ENCODE measurements around the gene SLC6A6.

The SLC6A6 gene

GRCh38 chr3:14488286-14489041 lies 86.1 kb downstream of the SLC6A6 start:
- Histone ChIP-seq H3K9ac (ENCODE audit: low read length) (no peak overlapping the region), H3K36me3 (ENCODE audit: control insufficient read depth, insufficient read depth, low read length) (no peaks in the 10 kb centered on the region)

DNA sequence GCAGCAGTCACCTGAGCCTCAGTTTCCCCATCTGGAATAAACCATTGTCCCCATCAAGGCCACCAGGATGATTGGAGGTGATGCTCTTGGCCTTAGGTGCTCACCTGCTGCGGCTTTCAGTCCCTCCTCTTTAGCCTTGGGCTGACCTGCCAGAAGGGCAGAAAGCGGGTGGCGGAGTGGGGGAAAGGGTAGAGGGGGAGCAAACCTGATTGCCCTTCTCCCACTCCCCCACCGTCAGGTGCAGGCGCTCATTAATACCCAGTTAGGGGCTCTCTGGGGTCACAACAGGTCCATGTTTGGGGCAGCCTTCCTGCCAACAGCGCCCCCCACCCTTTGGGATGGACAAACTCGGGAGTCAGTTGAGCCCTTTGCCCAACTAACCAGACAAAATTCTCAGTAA lies 87.2 kb downstream of the SLC6A6 start:
- H3K27ac ChIP-seq (ENCODE audit: low read depth, low read length): no peak overlapping the region
- H3K4me3 ChIP-seq (ENCODE audit: low read length): no peak overlapping the region
- no peaks in the 10 kb centered on the region for H3K4me1 ChIP-seq (ENCODE audit: control insufficient read depth, insufficient read depth, low read length)
- no peaks in the 10 kb centered on the region for H3K27me3 ChIP-seq (ENCODE audit: control insufficient read depth, insufficient read depth, low read length)
- no peak overlapping the region for H3K9ac ChIP-seq (ENCODE audit: low read length)
- no peaks in the 10 kb centered on the region for H3K36me3 ChIP-seq (ENCODE audit: control insufficient read depth, insufficient read depth, low read length)

More at GRCh38 chr3:14488286-14489041, 86.1 kb downstream of the SLC6A6 start:
- Histone ChIP-seq H3K4me3 (ENCODE audit: low read length) (no peak overlapping the region), H3K4me1 (ENCODE audit: control insufficient read depth, insufficient read depth, low read length) (no peaks in the 10 kb centered on the region), H3K27me3 (ENCODE audit: control insufficient read depth, insufficient read depth, low read length) (no peaks in the 10 kb centered on the region), H3K27ac (ENCODE audit: low read depth, low read length) (no peak overlapping the region)

GRCh38 chr3:14490255-14490654 lies 87.8 kb downstream of the SLC6A6 start:
- Histone ChIP-seq H3K36me3 (ENCODE audit: control insufficient read depth, insufficient read depth, low read length) (no peaks in the 10 kb centered on the region), H3K27ac (ENCODE audit: low read depth, low read length) (no peak overlapping the region), H3K27me3 (ENCODE audit: control insufficient read depth, insufficient read depth, low read length) (no peaks in the 10 kb centered on the region), H3K4me1 (ENCODE audit: control insufficient read depth, insufficient read depth, low read length) (no peaks in the 10 kb centered on the region), H3K9ac (ENCODE audit: low read length) (no peak overlapping the region), H3K4me3 (ENCODE audit: low read length) (no peak overlapping the region)

- H3K9ac ChIP-seq (ENCODE audit: low read length): no peak overlapping the region
- H3K4me3 ChIP-seq (ENCODE audit: low read length): no peak overlapping the region
- H3K27me3 ChIP-seq (ENCODE audit: control insufficient read depth, insufficient read depth, low read length): no peaks in the 10 kb centered on the region
- H3K4me1 ChIP-seq (ENCODE audit: control insufficient read depth, insufficient read depth, low read length): no peaks in the 10 kb centered on the region
- no peaks in the 10 kb centered on the region for H3K36me3 ChIP-seq (ENCODE audit: control insufficient read depth, insufficient read depth, low read length)
- H3K27ac ChIP-seq (ENCODE audit: low read depth, low read length): no peak overlapping the region
Measured at GRCh38 chr3:14490831-14491230, 88.4 kb downstream of the SLC6A6 start.

- no peak overlapping the region for H3K4me3 ChIP-seq (ENCODE audit: low read length)
- no peak overlapping the region for H3K27ac ChIP-seq (ENCODE audit: low read depth, low read length)
- H3K36me3 ChIP-seq (ENCODE audit: control insufficient read depth, insufficient read depth, low read length): no peaks in the 10 kb centered on the region
- H3K27me3 ChIP-seq (ENCODE audit: control insufficient read depth, insufficient read depth, low read length): no peaks in the 10 kb centered on the region
- no peaks in the 10 kb centered on the region for H3K4me1 ChIP-seq (ENCODE audit: control insufficient read depth, insufficient read depth, low read length)
- H3K9ac ChIP-seq (ENCODE audit: low read length): no peak overlapping the region
Measured at GRCh38 chr3:14491396-14492190, 89.2 kb downstream of the SLC6A6 start.

DNA sequence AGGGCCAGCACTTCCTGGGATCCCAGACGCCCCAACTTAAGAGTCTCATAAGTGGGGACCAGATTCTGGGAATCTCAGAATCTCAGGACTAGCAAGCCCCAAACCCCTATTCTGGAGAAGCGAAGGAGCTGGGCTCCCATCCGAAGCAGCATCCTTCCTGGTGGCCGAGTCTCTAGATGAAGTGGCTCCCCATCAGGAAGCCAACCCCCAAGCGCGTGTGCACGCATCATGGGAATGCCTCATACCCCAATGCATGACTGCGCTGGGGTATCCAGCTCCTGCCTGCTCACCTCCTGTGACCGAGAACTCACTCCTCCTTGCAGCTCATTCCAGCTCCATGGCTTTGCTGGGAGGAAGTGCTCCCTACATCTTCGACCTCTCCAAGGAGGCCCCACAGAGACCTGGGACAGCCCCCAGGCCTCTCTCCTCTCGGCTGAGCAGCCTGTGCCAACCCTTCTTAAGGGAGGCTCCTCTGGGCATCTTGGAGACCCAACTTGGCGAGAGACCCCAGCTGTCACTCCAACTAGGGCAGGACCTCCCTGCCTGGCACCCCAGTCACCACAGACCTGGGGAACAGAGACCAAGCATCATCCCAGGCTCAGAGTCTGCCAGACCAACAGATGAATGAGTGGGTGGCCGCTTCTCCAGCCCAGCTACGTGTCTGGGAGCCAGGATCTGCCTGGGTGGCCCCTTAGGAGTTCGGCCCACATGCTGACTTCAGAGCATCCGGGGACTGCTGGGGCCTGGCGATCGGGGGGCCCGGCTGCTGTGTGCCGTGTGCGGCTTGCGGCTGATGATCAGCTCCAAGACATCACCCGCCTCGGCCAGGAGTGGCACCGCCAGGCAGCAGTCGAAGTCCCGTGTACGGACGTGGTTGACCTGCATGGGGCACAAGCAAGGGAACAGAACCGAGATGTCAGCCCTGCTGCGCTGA lies 90.8 kb downstream of the SLC6A6 start:
- H3K36me3 ChIP-seq (ENCODE audit: control insufficient read depth, insufficient read depth, low read length): no peaks in the 10 kb centered on the region
- H3K4me3 ChIP-seq (ENCODE audit: low read length): no peak overlapping the region
- no peaks in the 10 kb centered on the region for H3K27me3 ChIP-seq (ENCODE audit: control insufficient read depth, insufficient read depth, low read length)
- H3K4me1 ChIP-seq (ENCODE audit: control insufficient read depth, insufficient read depth, low read length): no peaks in the 10 kb centered on the region
- no peak overlapping the region for H3K27ac ChIP-seq (ENCODE audit: low read depth, low read length)
- no peak overlapping the region for H3K9ac ChIP-seq (ENCODE audit: low read length)

DNA sequence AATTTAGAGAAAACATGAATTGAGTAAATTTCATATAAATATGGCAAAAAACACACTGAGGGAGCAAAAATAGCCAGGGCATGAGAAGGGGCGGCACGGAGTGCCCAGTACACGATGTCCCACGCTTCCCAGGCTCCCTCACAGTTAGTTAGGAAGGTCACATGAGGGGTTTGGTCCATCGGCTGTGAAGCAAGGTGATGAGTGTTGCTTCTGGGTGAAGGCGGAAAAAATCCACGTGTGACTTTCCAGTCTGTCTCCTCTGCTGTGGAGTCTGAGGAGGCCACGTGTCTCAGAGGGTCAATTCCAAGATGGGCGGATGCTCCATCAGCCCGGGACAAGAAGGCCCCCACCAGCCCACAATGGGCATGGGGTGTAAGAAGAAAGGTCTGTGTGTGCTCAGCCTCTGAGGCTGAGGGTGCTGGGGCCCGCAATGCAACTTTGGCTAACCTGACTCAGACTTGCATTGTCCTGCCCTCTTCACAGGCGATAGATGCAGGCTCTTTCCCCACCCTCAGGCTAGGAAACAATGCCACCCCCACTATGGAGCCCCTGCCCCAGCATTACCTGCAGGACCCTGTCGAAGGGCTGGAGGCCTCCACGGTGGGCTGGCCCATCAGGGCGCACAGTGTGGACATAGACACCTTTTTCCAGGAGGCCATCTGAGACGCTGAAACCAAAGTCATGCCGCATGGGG lies 92.0 kb downstream of the SLC6A6 start:
- no peak overlapping the region for H3K4me3 ChIP-seq (ENCODE audit: low read length)
- H3K9ac ChIP-seq (ENCODE audit: low read length): no peak overlapping the region
- H3K36me3 ChIP-seq (ENCODE audit: control insufficient read depth, insufficient read depth, low read length): no peaks in the 10 kb centered on the region
- H3K4me1 ChIP-seq (ENCODE audit: control insufficient read depth, insufficient read depth, low read length): no peaks in the 10 kb centered on the region
- no peaks in the 10 kb centered on the region for H3K27me3 ChIP-seq (ENCODE audit: control insufficient read depth, insufficient read depth, low read length)
- H3K27ac ChIP-seq (ENCODE audit: low read depth, low read length): no peak overlapping the region

- no peak overlapping the region for H3K9ac ChIP-seq (ENCODE audit: low read length)
- H3K27me3 ChIP-seq (ENCODE audit: control insufficient read depth, insufficient read depth, low read length): no peaks in the 10 kb centered on the region
- no peak overlapping the region for H3K4me3 ChIP-seq (ENCODE audit: low read length)
- H3K27ac ChIP-seq (ENCODE audit: low read depth, low read length): no peak overlapping the region
- no peaks in the 10 kb centered on the region for H3K4me1 ChIP-seq (ENCODE audit: control insufficient read depth, insufficient read depth, low read length)
- no peaks in the 10 kb centered on the region for H3K36me3 ChIP-seq (ENCODE audit: control insufficient read depth, insufficient read depth, low read length)
Measured at GRCh38 chr3:14494973-14495300, 92.5 kb downstream of the SLC6A6 start.

GRCh38 chr3:14496351-14496750 lies 93.9 kb downstream of the SLC6A6 start:
- H3K27ac ChIP-seq (ENCODE audit: low read depth, low read length): no peak overlapping the region
- H3K9ac ChIP-seq (ENCODE audit: low read length): no peak overlapping the region
- H3K4me3 ChIP-seq (ENCODE audit: low read length): no peak overlapping the region
- no peaks in the 10 kb centered on the region for H3K27me3 ChIP-seq (ENCODE audit: control insufficient read depth, insufficient read depth, low read length)
- no peaks in the 10 kb centered on the region for H3K4me1 ChIP-seq (ENCODE audit: control insufficient read depth, insufficient read depth, low read length)
- H3K36me3 ChIP-seq (ENCODE audit: control insufficient read depth, insufficient read depth, low read length): no peaks in the 10 kb centered on the region

DNA sequence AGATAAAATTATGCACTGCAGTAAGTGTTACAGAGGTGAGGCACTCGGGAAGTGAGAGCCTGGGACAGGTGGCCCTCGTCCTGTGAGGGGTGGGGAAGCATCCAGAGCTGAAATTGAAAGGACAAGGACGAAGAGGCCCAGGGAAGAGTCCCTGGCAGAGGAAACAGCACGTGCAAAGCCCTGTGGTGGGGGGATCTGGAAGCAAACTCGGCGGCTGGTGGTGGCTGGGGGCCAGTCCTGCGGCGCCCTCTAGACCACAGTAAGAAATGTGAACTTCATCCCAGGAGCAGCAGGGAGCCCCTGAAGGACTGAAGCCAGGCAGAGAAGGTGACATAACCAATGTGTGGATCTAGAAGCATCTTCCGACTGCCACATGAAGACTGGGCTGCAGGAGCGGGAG lies 94.9 kb downstream of the SLC6A6 start:
- no peak overlapping the region for H3K27ac ChIP-seq (ENCODE audit: low read depth, low read length)
- H3K4me3 ChIP-seq (ENCODE audit: low read length): no peak overlapping the region
- no peaks in the 10 kb centered on the region for H3K27me3 ChIP-seq (ENCODE audit: control insufficient read depth, insufficient read depth, low read length)
- no peaks in the 10 kb centered on the region for H3K36me3 ChIP-seq (ENCODE audit: control insufficient read depth, insufficient read depth, low read length)
- no peak overlapping the region for H3K9ac ChIP-seq (ENCODE audit: low read length)
- H3K4me1 ChIP-seq (ENCODE audit: control insufficient read depth, insufficient read depth, low read length): no peaks in the 10 kb centered on the region

DNA sequence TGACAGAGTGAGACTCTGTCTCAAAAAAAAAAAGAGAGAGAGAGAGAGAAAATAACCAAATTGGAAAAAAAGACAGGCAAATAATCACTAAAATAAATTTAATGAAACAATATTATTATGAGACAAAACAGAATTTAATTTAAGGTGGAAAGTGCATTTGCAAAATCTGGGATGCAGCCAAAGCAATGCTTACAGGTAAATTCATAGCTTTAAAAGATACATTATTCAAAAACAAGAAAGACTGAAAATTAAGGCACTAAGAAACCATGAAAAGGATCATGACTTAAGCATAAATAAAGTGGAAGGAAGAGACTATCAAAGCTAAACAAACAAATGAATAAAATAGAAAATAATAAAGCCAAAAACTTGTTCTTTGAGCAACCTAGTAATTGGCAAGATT lies 100.1 kb downstream of the SLC6A6 start:
- H3K27me3 ChIP-seq (ENCODE audit: control insufficient read depth, insufficient read depth, low read length): no peaks in the 10 kb centered on the region
- H3K27ac ChIP-seq (ENCODE audit: low read depth, low read length): no peak overlapping the region
- H3K9ac ChIP-seq (ENCODE audit: low read length): no peak overlapping the region
- H3K4me1 ChIP-seq (ENCODE audit: control insufficient read depth, insufficient read depth, low read length): no peaks in the 10 kb centered on the region
- H3K36me3 ChIP-seq (ENCODE audit: control insufficient read depth, insufficient read depth, low read length): no peaks in the 10 kb centered on the region
- H3K4me3 ChIP-seq (ENCODE audit: low read length): no peak overlapping the region
